NCI-H2107 (cell line): Measurements from ENCODE around the gene ENTPD1.
"Not testable (repeated sequence)": the region's sequence is repeated elsewhere in the genome, so short reads cannot be mapped to it uniquely, and the experiment has no call there.

ENCODE experiments used
- DNase-seq: peaks from one replicate; lab custom pipeline; 2025; lab: John Stamatoyannopoulos, UW

Gene ENTPD1

DNA sequence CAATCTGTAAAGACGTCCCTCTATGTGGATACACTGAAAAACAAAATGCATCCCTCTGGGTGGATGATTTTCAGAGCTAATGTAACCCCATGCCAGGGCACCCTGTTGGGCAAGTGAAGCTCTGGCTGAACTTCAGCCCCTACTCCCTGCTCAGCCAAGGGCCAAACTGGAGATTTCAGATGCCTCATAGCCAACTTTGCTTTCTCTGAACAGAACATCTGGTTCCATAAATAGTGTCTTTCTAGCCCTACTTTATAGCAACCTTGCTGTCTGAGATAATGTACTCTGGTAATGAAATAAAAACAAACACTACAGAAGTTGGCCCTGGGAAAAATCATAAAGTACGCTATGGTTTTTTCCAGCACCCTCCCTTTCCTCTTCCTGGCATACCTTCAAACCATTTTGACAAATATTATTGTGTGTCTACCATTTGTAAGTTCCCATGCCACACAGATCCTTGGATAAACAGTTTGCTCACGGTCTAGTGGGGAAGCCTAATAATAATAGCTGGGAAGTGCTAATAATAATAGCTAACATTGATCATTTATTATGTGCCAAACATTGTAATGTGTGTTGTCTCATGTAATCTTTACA lies 3.4 kb downstream of the ENTPD1 start:
- DNase-seq: no peak

DNA sequence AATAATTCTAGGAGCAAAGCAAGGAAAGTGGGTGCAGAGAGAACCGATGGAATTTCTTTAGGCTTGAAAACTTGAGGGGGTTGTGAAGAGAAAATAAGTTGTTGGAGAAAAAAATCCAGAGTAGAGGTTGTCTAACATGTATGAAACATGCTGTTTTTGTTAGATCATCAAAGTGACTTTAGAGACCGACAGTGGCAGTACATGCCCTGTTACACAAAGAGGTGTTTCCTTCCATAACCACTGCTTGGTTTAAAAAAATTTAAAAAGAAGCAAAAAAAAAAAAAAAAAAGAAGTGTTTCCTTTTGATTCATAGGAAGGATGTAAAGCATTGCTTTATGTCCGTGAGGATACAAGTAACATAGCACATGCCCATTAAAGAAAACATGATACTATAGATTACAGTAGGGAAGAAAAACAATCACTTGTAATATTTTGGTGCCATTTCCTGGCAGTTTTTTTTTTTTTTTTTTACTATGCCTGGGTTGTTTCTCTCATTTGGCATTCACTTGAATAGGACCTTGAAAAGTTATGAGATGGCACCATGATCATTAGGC lies 6.1 kb downstream of the ENTPD1 start:
- no peak for DNase-seq

DNA sequence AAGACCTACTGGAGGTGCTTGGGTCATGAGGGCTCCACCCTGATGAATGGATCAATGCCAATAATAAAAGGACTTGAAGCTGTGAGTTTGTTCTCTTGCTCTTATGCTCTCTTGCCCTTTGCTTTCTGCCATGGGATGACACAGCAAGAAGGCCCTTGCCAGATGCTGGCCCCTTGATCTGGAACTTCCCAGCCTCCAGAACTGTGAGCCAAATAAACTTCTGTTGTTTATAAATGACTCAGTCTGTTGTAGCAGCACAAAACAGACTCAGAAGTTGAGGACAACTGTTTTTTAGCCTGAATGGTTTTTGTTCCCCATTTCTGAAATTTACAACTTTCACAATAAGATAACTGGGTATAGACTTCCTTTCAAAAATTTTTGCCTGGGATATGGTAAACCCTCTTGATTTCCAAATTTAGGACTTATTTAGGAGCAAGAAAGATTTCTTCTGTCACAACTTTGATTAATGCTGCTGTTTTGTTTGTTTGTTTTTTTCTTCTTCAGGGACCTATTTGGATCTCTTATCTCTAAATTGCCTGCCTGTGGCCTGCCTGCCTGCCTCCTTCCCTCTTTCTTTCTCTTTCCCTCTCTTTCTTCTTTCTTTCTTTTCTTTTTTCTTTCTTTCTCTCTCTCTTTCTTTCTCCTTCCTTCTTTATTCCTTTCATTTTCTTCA lies 12.1 kb downstream of the ENTPD1 start:
- DNase-seq: no peak

DNA sequence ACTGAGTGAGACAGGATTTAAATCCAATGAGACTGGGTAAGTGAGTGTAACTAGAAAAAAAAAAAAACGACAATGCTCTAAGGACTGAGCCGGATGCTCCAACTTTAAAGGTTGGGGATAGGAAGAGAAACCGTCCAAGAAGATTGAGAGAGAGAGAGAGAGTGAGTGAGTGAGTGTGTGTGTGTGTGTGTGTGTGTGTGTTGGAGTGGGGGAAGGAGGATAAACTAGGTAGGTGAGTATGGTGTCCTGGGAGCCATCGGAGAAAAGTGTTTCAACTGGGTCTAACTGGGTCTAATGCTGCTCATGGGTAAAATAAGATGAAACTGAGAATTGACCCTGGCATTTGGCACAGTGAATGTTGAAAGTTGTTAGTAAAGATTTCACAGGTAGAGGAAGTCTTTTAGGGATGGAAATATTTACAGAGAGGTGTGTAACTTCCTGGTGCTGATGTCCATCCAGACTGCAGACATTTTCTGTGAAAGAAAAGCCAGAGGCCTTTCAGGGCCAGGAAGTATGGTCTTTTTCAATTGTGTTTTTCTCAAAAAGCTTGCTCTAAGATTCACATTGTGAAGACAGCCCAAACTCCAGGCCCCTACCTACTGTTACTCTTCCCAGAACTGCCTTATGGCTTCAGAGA lies 14.2 kb downstream of the ENTPD1 start:
- no peak for DNase-seq

DNA sequence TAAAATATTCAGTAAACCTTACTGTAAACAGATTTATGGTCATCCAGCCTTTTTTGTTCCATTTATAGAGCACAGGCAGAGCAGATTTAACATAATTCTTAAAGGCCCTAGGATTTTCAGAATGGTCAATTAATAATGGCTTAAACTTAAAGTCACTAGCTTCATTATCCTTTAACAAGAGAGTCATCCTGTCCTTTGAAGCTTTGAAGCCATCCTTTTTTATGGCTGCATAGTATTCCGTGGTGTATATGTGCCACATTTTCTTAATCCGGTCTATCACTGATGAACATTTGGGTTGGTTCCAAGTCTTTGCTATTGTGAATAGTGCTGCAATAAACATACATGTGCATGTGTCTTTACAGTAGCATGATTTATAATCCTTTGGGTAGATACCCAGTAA lies 17.5 kb downstream of the ENTPD1 start:
- not testable (repeated sequence) for DNase-seq

DNA sequence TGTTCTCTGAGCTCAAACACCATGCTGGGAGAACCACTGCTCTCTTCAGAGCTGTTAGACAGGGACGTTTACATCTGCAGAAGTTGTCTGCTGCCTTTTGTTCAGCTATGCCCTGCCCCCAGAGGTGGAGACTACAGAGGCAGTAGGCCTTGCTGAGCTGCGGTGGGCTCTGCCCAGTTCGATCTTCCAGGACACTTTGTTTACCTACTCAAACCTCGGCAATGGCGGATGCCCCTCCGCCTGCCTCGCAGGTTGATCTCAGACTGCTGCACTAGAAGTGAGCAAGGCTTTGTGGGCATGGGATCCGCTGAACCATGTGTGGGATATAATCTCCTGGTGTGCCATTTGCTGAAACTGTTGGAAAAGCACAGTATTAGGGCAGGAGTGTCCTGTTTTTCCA lies 21.7 kb downstream of the ENTPD1 start:
- DNase-seq: not testable (repeated sequence)

DNA sequence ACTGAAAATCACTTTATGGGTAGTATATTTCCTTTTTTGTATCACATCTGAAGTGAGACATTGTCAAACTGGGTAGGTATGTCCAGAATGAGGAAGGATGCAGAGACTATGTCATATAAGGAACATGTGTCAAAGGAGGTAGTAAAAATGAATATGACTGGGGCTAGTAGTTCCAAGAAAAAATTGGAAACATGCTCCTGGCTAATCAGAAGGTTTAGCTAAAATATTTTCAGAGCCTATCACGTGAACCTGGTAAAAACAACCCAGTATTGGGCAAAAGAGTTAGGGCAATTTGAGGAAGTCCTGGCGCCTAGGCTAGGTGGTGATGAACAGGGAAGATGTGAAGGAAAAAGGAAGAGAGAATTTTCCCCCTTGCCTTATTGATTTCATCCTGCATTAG lies 26.4 kb downstream of the ENTPD1 start:
- DNase-seq: no peak

DNA sequence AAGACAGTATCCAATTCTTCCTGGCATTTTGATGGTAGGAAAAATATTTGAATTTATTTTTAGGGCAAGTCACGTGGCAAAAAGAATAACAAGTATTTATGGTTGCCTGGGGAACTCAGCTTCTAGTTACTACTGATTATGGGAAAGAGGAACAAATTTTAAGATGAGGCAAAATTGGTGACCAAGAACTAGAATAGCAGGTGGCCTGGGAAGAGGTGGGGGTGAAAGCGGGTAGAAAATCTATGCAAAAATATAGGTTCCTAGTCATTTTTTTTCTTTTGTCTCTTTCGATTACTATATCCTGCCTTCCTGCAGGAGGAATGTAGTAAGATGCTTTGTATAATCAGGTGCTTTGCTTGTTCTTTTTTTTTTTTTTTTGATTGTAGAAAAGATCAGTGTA lies 27.8 kb downstream of the ENTPD1 start:
- DNase-seq: no peak

DNA sequence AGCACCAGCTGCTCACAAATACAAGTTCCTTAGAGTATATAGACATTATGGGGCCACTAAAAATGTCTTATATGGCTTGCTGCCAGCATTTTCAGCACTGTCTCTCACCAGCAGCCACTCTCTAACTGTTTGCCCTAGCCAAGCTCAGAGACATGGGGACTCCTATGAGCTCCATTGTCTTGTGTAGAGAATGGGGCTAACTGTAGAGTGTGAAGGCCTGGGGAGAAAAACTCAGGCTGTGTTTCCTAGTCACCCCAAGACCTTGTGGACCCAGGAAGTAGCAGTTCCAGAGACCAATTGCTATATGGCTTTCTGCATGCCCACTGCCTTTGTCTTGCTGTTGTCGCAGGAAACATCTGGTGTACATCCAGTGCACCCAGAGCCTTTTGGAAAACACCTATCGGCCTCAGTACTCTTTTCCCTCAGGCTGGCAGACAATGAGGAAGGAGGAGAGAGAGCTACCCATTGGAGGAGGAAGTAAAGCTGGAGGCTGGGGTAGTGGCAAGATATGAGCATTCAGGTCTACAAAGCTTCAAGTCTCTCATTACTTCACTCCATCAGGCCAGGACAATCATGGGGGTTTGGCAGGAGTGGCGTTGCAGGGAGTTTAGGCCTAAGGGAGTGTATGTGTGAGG lies 28.4 kb downstream of the ENTPD1 start:
- DNase-seq: no peak

DNA sequence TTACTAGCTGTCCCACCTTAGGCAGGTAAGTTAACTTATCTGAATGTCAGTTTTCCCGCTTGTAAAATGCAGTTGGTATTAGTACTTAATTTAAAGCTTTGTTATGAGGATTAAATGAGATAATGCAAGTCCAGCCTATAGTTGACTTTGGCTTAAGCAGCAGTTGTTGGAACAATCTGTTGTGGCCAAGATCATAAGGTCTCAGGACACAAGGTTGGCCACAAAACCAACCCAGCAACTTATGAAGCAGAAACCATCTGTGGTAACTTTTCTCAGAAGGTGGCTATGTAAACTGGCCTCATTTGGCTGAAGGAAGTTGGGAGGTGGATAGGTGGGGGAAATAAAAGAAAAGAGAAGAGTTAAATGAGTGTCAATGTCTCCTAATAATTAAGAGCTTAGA lies 29.4 kb downstream of the ENTPD1 start:
- DNase-seq: no peak

DNA sequence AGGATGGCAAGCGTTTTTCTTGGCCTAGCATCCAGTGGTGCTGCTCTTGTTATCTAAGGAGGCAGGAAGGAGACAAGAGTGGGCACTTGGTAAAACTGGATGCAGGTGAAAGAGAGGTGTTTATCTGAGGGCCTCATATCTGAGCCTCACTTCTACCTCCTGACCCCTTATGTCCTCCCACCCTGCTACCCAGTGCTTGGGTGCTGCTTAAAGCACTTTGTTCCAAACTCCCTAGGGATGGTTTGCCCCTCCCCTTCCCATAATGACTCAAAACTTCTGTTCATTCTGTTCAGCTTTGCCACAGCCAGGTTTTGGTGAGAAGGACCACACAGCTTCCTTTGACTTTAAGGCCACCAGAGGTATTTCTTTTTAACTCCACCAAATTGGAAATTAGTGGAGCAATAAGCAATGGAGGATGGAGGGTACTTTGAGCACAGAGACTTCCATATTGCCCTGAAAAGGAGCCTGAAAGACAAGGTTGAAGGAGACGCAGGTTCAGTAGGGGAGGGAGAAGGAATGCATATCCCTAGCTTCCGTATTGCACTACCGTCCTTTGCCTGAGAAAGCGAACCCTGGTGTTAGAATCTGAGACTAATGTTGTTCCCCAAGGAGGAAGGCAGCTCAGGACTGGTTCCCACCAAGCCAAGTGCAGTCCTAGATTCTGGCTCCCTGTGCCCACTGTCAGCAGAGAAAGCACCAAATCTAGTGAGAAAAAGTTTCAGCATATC lies 30.1 kb downstream of the ENTPD1 start:
- no peak for DNase-seq

DNA sequence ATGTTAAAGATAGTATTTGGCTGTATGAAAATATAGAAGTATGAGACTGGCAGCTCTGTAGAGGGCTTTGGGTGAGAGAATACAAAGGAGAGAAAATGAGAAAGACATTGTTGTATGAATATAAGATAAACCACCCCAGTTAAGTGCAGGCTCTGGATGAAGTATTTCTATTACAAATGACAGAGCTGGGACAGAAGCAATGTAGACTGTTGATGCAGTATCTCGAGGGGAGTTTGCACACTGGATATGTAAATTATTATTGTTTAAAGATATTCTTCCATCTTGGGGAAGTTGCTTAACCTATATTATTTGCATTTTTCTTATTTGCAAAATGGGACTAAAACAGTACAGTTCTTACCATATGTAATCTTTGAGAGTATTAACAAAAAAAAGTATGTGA lies 31.5 kb downstream of the ENTPD1 start:
- no peak for DNase-seq

DNA sequence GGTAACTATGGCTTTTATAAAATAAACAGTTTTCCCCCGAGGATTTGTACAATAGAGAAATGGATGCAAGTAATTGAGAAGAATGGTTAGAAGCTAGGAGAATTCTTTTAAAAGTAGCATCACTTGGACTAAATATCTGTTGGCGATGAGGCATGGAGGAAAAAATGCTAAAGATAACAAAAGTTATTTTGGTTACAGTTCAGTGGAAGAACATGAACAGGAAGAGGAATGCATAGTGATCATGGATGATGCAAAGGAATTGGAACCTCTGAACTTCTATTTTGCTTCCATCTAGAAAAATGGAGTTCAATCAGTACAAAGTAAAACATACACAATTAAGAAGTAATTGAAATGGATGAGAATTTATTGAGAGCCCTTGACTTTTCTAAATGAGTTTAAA lies 32.9 kb downstream of the ENTPD1 start:
- no peak for DNase-seq

DNA sequence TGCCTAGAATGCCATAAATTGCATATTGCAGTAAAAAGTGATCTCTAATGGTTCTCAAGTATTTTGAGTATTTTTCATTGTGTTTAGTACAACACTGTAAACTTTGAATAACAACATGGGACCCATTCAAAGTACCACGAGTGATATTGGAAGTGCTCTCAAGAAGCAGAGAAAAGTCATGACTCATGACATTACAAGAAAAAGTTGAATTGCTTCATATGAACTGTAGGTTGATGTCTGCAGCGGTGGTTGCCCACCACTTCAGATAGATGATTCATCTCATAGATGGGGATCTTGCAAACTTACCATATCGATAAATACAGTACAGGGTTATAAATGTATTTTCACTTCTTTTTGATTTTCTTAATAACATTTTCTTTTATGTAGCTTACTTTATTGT lies 33.9 kb downstream of the ENTPD1 start:
- DNase-seq: no peak

DNA sequence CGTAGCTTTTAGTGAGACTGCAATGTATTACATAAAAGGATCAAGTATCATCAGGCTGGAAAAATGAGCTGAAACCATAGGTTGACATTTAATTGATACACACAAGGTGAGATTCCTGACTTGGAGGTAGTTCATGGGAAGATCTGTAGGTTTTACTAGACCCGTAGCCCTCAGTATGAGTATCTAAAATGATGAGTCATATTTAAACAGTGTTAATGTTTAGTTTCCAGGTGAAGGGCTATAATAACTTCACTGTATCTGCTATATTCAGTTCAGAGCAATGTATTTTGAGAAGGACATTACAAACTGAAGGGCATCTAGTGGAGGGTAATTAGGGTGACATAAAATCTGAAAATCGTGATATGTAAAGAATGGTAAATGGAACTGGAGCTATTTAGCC lies 35.0 kb downstream of the ENTPD1 start:
- DNase-seq: no peak

DNA sequence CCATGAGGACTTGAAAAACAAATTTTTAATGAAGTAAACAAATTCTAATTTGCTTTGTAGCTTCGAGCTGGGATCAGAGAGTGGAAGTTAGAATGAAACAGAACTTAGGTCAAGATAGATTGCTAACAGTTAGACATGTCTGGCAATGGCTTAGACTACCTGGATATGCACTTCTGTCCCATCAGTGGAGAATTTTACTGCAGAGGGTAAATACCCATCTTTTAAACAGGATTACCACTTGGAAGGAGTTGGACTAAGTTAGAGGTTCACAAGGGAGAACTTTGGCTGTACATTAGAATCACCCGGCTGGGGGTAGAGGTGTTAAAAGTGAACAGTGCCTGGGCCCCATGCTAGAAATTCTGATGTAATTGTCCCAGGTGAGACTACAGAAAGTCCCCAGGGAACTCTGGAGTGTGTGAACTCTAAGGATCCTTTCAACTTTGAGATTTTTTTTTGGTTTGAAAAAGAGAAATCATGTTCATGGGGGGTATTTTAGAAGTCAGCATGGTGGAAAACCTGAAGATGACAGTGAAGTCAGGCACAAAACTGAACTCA lies 35.5 kb downstream of the ENTPD1 start:
- no peak for DNase-seq

DNA sequence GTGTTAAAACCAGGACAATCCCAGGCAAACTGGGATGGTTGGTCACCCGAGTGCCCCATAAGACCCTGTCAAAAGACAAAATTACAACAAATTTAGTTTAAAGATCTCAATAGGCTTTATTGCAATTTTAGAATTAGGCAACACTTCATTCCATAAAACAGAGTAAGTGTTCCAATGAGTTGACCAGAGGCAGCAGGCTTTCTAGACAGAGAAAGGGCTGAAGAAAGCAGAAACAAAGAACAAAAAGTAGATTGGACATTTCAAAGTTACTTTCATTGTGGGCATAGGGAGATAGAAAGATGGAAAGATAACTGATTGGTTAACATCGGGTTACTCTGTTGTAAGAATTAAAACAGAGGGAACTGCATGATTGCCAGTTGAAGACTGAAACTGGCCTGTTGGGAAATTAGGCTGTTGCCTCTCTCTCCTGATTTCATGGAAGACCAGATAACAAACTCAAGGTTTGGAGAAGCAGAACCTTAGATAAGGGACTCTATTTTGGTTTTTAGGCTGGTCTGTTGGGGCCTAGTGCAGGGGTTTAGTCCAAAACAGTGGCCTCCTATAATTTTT lies 36.3 kb downstream of the ENTPD1 start:
- DNase-seq: no peak

DNA sequence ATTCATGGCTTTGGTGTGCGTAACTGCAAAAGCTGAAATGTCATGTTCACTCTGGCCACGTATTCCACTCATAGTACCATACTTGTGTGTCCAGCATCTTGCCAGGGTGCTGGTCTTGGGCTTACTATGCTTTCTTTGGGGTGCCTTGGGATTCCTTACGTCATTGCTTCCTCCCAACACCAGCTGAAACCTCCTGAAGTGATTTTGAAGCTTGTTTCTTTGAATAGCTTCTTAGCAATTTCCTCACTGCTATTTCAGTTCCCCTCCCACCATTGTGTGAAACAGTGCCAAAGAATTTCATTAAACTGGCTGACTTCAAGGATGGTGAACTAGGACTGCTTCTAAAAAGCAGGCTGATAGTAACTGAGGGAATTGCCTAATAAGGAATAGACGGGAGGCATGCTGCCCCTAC lies 36.9 kb downstream of the ENTPD1 start:
- no peak for DNase-seq

DNA sequence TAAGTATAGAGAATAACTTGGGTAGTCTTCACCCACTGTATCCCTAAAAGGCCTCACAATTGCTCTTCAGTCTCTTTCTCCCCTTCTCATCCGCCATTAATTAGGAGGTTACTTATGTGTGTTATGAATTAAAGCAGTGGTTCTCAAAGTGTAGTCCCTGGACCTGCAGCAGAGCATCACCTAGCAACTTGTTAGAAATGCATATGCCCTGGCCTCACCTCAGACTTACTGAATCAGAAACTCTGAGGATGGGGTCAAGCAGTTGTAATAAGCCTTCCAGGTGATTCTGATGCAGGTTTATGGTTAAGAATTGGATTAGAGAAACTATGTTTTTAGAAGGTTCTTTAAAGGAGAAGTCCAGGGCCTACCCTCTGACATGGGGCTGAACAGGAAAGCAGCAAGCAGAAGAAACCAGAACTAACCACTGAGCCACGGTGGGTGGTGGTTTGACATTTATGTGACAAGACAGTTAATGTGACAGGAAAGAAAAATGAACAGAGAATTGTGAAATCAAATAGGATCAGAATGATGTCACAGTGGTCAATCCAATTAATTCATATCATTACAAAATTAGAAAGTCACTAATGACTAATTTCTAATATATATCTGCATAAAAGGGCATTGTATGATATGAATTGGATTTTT lies 37.6 kb downstream of the ENTPD1 start:
- DNase-seq: no peak

DNA sequence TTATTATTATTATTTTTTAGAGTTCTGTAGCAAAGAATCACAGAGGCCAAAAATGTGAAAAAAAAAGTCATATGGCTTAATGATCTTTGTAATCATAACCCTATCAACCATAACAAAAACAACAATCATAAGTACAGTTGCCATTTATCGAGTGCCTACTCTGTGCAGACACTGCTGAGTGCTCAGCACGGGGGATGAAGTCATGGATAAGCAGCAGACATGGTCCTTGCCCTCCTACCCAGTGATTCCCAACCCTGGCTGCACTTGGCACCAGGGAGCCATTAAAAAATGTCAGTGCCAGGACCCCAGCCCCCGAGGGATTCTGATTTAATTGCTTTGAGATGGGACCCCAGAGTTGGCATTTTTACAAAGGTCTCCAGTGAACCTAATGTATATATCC lies 38.2 kb downstream of the ENTPD1 start:
- DNase-seq: no peak

DNA sequence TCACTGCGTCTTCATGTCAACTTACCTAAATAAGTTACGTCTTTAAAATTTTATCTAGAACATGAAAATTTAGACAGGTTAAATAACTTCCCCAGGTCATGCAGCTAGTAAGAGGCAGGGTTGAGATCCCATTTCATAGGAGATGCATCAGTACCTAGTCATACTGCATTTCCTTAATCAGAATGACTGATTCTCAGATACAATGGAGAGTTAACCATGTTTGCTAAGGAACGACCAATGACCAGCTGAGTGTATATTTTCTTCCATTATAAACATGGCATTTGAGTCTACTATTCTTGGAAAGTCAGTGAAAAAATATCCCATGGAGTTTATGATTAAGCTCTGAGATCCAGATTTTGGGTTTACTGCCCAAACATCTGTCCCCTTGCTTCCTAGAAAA lies 39.6 kb downstream of the ENTPD1 start:
- no peak for DNase-seq
